OCI-LY3 (cell line): ENCODE data around the gene PCNP.
"Not testable (repeated sequence)": the region's sequence is repeated elsewhere in the genome, so short reads cannot be mapped to it uniquely, and the experiment has no call there.

ENCODE experiments used
- H2AFZ ChIP-seq: fragments of 200-600, 300-600 bp; shearing (Covaris generic); 2 replicates; pipeline ENCODE4 v1.6.0; 2014; ENCODE audit warnings: antibody characterized with exemption, low read depth, low read length
- H3K27ac ChIP-seq: fragments of 200-600, 300-600 bp; sonication (generic); 2 replicates; pipeline ENCODE4 v1.5.1; 2014; ENCODE audit warnings: mild to moderate bottlenecking, low read length, moderate library complexity, mixed read lengths
- H3K27me3 ChIP-seq: fragments of 200-600, 300-600 bp; sonication (generic); 2 replicates; pipeline ENCODE4 v1.6.1; 2014; ENCODE audit warnings: low read depth, low read length, mixed read lengths
- H3K36me3 ChIP-seq: fragments of 200-600, 300-600 bp; sonication (generic); replicated peaks from 2 replicates; pipeline ENCODE3; 2014; ENCODE audit warnings: low read depth, low read length, mixed read lengths
- H3K4me1 ChIP-seq: fragments of 300-600, 200-600 bp; sonication (generic); 2 replicates; pipeline ENCODE4 v1.6.1; 2014; ENCODE audit warnings: low read length, mixed read lengths
- H3K4me2 ChIP-seq: fragments of 200-600, 300-600 bp; sonication (generic); 2 replicates; pipeline ENCODE4 v1.6.1; 2014; ENCODE audit warnings: low read length, mixed read lengths
- H3K4me3 ChIP-seq: fragments of 300-600, 200-600 bp; sonication (generic); 2 replicates; pipeline ENCODE4 v1.5.1; 2014; ENCODE audit warnings: antibody characterized with exemption, mild to moderate bottlenecking, low read length, moderate library complexity
- H3K79me2 ChIP-seq: fragments of 300-600, 200-600 bp; shearing (Covaris generic); 2 replicates; pipeline ENCODE4 v1.6.1; 2014; ENCODE audit warnings: mild to moderate bottlenecking, low read length, mixed read lengths
- H3K9ac ChIP-seq: fragments of 300-600, 200-600 bp; shearing (Covaris generic); 2 replicates; pipeline ENCODE4 v1.6.0; 2014; ENCODE audit warnings: mild to moderate bottlenecking, low read length, moderate library complexity
- H3K9me3 ChIP-seq: fragments of 200-600, 300-600 bp; shearing (Covaris generic); 2 replicates; pipeline ENCODE4 v1.6.1; 2014; ENCODE audit warnings: low read length, mixed read lengths; ENCODE audit not compliant: insufficient read depth
- H4K20me1 ChIP-seq: fragments of 200-600, 300-600 bp; sonication (generic); 2 replicates; pipeline ENCODE4 v1.6.1; 2016; ENCODE audit warnings: low read length, mixed read lengths; ENCODE audit not compliant: insufficient read depth
- EZH2phosphoT487 ChIP-seq: fragments of 200-600 bp; shearing (Covaris generic); IDR thresholded peaks from 2 replicates; pipeline ENCODE4 v1.6.1; 2018; ENCODE audit warnings: antibody characterized with exemption, mixed run types, low read depth
- TF ChIP-seq, protein P1 (sequence below): fragments of 200-600, 300-600 bp; sonication (generic); IDR thresholded peaks from 2 replicates; pipeline ENCODE4 v1.5.1; 2014; ENCODE audit warnings: antibody characterized with exemption, low read length, low read depth

The PCNP gene

DNA sequence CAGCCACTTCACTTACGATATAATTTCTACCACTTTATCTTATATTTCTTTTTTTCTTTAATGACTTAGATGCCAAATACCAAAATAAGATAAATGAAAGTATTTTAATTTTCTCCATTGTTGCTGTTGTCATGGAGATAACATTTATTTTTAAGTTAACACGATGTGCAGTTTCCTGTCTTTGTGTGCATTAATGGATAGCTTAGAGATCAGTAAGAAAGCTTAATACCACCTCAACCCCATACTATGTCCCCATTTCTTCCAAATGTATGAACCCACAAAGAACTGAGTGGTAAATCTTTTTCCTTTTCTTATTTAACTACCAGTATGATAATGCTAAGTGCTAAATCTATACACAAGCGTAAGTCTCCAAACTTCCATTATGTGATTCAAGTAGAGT is 17.1 kb downstream of the PCNP start:
- no peak for TF ChIP-seq EZH2phosphoT487
- TF ChIP-seq, protein P1, sequence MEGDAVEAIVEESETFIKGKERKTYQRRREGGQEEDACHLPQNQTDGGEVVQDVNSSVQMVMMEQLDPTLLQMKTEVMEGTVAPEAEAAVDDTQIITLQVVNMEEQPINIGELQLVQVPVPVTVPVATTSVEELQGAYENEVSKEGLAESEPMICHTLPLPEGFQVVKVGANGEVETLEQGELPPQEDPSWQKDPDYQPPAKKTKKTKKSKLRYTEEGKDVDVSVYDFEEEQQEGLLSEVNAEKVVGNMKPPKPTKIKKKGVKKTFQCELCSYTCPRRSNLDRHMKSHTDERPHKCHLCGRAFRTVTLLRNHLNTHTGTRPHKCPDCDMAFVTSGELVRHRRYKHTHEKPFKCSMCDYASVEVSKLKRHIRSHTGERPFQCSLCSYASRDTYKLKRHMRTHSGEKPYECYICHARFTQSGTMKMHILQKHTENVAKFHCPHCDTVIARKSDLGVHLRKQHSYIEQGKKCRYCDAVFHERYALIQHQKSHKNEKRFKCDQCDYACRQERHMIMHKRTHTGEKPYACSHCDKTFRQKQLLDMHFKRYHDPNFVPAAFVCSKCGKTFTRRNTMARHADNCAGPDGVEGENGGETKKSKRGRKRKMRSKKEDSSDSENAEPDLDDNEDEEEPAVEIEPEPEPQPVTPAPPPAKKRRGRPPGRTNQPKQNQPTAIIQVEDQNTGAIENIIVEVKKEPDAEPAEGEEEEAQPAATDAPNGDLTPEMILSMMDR, result no peak
- no peak overlapping the region for H3K9ac ChIP-seq
- no peaks in the 10 kb centered on the region; the same call in 1 of the 2 replicates for H4K20me1 ChIP-seq
- no peak overlapping the region for H3K27ac ChIP-seq
- H3K4me3 ChIP-seq, result no peak overlapping the region
- no peaks in the 10 kb centered on the region for H3K9me3 ChIP-seq
- H3K36me3 ChIP-seq, result peaks cover 38% of the 10 kb centered on the region
- no peaks in the 10 kb centered on the region for H3K27me3 ChIP-seq
- no peaks in the 10 kb centered on the region for H3K4me1 ChIP-seq
- H3K79me2 ChIP-seq, result peaks cover 25% of the 10 kb centered on the region
- no peak overlapping the region for H3K4me2 ChIP-seq
- no peak overlapping the region for H2AFZ ChIP-seq

DNA sequence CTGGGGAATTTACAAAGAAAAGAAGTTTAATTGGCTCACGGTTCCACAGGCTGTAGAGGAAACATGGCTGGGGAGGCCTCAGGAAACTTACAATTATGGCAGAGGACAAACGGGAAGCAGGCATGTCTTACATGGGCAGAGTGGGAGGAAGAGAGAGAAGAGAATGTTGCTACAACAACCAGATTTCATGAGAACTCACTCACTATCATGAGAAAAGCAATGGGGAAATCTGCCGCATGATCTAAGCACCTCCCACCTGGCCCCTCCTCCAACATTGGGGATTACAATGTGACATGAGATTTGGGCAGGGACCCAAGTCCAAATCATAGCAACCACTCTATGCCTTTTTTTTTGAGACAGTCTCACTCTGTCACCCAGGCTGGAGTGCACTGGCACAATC is 28.8 kb downstream of the PCNP start:
- Histone ChIP-seq H3K9me3 (no peaks in the 10 kb centered on the region), H3K9ac (no peak overlapping the region), H3K4me3 (no peak overlapping the region), H3K4me1 (no peaks in the 10 kb centered on the region), H4K20me1 (0 out of 2 replicates have a peak, but pooled peaks cover 2% of the 10 kb centered on the region), H3K36me3 (peaks cover 6% of the 10 kb centered on the region), H3K4me2 (no peak overlapping the region), H3K79me2 (no peaks in the 10 kb centered on the region), H2AFZ (no peak overlapping the region), H3K27me3 (no peaks in the 10 kb centered on the region), H3K27ac (no peak overlapping the region)
- no peak for TF ChIP-seq EZH2phosphoT487
- TF ChIP-seq, protein P1, result no peak

DNA sequence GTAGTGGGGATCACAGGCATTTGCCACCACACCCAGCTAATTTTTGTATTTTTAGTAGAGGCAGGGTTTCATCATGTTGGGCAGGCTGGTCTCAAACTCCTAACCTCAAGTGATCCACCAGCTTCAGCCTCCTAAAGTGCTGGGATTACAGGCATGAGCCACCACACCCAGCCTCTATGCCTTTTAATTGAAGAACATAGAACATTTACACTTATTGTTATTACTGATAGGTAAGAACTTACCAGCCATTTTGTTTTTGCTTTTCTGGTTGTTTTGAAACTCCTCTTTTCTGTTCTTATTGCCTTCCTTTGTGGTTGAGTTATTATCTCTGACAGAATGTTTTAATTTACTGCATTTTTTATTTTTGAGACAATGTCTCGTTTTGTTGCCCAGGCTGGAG is 29.2 kb downstream of the PCNP start:
- H3K4me3 ChIP-seq, result no peak overlapping the region
- H3K9me3 ChIP-seq, result no peaks in the 10 kb centered on the region
- no peak overlapping the region for H3K27ac ChIP-seq
- H3K27me3 ChIP-seq, result no peaks in the 10 kb centered on the region
- TF ChIP-seq, protein P1, result no peak
- TF ChIP-seq EZH2phosphoT487, result no peak
- no peaks in the 10 kb centered on the region for H3K79me2 ChIP-seq
- H3K9ac ChIP-seq, result no peak overlapping the region
- H4K20me1 ChIP-seq, result 0 out of 2 replicates have a peak, but pooled peaks cover 2% of the 10 kb centered on the region
- H3K4me1 ChIP-seq, result no peaks in the 10 kb centered on the region
- no peak overlapping the region for H3K4me2 ChIP-seq
- H3K36me3 ChIP-seq, result peaks cover 6% of the 10 kb centered on the region
- H2AFZ ChIP-seq, result no peak overlapping the region

DNA sequence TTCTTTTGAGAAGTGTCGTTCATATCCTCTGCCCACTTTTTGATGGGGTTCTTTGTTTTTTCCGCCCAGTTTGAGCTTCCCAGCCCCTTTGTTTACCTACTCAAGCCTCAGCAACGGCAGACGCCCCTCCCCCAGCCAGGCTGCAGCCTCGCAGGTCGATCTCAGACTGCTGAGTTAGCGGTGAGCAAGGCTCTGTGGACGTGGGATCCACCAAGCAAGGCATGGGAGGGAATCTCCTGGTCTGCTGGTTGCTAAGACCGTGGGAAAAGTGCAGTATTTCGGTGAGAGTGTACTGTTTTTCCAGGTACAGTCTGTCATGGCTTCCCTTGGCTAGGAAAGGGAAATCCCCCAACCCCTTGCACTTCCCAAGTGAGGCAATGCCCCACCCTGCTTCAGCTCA is 31.4 kb downstream of the PCNP start:
- not testable (repeated sequence) for H3K27ac ChIP-seq, H3K4me3 ChIP-seq, H3K4me2 ChIP-seq, H3K27me3 ChIP-seq, H4K20me1 ChIP-seq, H3K79me2 ChIP-seq, H2AFZ ChIP-seq, H3K4me1 ChIP-seq, H3K9ac ChIP-seq, H3K36me3 ChIP-seq, H3K9me3 ChIP-seq

DNA sequence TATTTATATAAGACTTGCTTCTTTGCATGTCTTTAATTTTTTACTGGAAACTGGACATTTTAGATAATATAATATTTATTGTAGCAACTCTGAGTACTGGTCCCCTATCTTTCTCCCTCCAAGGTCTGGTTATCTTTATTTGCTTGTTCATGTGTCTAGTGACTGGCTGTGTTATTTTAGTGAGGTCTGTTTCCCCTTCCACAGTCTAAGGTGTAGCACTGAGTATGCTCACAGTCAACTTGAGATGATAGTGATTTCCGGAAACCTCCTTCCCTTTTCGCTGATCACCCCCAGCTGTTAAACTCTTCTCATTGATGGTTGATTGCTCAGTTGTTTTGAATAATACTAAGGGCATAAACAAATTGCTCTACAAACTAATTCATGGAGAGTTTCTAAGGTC is 37.0 kb downstream of the PCNP start:
- no peaks in the 10 kb centered on the region for H3K36me3 ChIP-seq
- H3K9me3 ChIP-seq, result no peaks in the 10 kb centered on the region
- no peaks in the 10 kb centered on the region for H3K79me2 ChIP-seq
- no peak overlapping the region for H3K9ac ChIP-seq
- H4K20me1 ChIP-seq, result no peaks in the 10 kb centered on the region
- no peak overlapping the region for H2AFZ ChIP-seq
- H3K4me2 ChIP-seq, result peak overlapping the region; percentile 65
- H3K4me3 ChIP-seq, result no peak overlapping the region
- H3K4me1 ChIP-seq, result peaks cover 31% of the 10 kb centered on the region
- peak overlapping the region; percentile 33 for H3K27ac ChIP-seq
- no peaks in the 10 kb centered on the region for H3K27me3 ChIP-seq
- TF ChIP-seq EZH2phosphoT487, result no peak
- TF ChIP-seq, protein P1, result no peak

DNA sequence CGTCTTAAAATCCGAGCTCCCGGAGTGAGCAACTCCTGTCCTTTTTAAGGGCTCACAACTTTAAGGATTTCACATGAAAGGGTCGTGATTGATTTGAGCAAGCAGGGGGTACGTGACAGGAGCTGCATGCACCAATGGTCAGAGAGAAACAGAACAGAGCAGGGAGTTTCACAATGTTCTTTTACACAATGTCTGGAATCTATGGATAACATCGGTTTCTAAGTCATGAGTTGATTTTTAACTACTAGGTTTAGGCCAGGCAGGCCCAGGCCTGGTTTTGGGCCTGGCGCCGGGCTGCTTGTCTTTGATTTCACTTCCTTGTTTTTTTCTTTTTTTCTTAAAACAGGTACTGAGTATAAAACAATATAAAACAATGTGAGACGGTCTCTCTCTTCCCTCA is 39.0 kb downstream of the PCNP start:
- not testable (repeated sequence) for H3K36me3 ChIP-seq, H3K79me2 ChIP-seq, H3K9me3 ChIP-seq, H3K4me3 ChIP-seq, H3K27me3 ChIP-seq, H4K20me1 ChIP-seq
- Histone ChIP-seq H3K27ac (peak overlapping the region; percentile 34; the same call in 1 of the 2 replicates), H3K9ac (peak overlapping the region; percentile 26; the same call in 1 of the 2 replicates), H3K4me2 (peak overlapping the region; percentile 34), H3K4me1 (peaks cover 31% of the 10 kb centered on the region), H2AFZ (peak overlapping the region; percentile 80)
